ENCODE measurements around the gene DDX46.

GRCh38 chr5:134772461-134773125 lies 14.0 kb downstream of the DDX46 start:
- TF ChIP-seq EZH2phosphoT487 (IDR thresholded peaks at IDR 0.05; ENCODE audit: insufficient read depth, low read depth) (no peak), EZH2 (IDR thresholded peaks at IDR 0.05; ENCODE audit: insufficient read depth, poor library complexity, severe bottlenecking) (no peak)
